Camera-type eye (tissue), 1 donor: ENCODE results near the gene SPSB3. TPM values are rescaled to one million over a fixed set of nuclear protein-coding genes. Genes with fewer than 3 reads are reported as not detected.

ENCODE experiments used
- total RNA-seq: library from RNA; depleted of rRNA; stranded (reverse); fragments of >200 nt; gene quantifications from one replicate; pipeline ENCODE4 v1.2.3, GENCODE V29; 2014

The SPSB3 gene
- 93.1 TPM for total RNA-seq

DNA sequence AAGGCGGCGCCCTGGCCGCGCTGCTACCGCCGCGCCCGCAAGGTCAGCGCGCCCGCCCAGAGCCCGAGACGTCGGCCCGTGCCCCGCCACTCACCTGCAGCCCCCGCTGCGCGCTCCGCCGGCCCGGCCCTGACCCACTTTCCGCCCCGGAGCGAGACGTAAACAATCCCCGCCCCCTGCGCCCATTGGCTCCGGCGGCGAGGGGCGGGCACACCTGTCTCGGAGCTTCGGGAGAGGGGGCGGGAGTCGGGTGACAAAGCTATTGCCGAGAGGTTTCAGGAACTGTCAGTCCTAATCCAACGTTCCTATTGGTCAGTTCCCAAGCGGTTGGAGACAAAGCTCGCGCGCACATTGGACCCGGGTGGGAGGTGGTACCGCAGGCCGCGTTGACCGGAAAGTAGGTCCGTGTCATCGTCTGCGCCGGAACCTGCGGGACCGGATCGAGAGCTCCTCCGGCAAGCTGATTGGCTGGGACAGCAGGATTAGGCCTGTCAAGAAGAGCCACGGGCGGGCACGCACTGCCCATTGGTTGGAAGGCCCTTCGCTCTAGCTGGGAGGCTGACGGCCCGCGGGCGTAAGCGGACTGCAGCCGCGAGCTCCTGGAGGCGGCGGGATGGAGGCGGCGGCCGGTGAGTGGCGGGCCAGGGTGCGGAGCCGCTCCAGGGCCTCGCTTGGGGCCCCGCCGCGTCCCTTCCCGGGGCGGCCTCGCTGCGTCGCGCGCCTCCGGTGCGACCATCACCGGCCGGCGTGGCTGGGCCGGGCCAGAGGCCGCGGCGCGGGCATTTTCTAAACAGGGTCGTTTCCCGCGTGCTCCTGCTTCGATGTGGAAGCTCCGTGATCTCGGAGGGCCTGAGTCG lies at the start of gene SPSB3, which contains the start of gene NUBP2:
Gene SPSB3 (minus strand): TSS at position 164 of the 857 bp plus-strand sequence. CDS start 1,088 bp downstream, outside the sequence.
Gene NUBP2 (plus strand): TSS at position 553 of the 857 bp plus-strand sequence. CDS start 61 bp downstream, at position 614.

GRCh38 chr16:1826691-1827573 lies 44.6 kb upstream of the SPSB3 start, which contains the start of the genes FAHD1 and HAGH:
TSS of gene FAHD1 (plus strand) at chr16:1827206. CDS start at chr16:1827239, 33 bp downstream.
TSS of gene HAGH (minus strand) at chr16:1826825. CDS start at chr16:1826787, 38 bp downstream.

GRCh38 chr16:1793578-1794220 lies 11.3 kb upstream of the SPSB3 start, which contains the start of gene IGFALS:
TSS of gene IGFALS (minus strand) at chr16:1793705. CDS start at chr16:1793652, 53 bp downstream.

GRCh38 chr16:1772908-1773702 lies 9.3 kb downstream of the SPSB3 start, which contains the start of gene MRPS34:
TSS of gene MRPS34 (minus strand) at chr16:1773134. CDS start at chr16:1773119, 15 bp downstream.

DNA sequence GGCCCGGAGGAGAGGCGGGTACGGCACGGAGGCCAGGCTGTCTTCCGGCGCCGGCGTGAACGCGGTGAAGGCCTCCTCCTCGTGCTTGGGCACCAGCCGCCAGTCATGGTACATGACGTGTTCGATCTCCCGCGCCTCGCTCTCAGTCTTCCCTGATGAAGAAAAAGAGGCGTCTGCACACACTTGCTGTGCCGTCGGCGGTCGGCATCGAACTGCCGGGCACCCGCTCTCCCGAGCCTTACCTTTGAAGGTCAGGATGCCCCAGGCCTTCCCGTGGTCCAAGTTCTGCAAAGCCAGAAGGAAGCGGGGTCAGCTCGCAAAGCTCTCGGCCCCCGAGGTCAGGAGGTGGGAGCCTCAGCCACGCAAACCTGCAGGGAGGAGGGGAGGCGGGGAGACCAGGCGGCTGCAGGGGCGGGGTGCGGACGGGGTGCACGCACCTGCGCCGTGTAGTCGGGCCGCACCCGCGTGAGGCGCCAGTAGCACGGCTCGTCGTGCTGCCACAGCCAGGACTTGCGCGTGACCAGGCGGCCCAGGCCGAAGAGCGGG lies 9.9 kb downstream of the SPSB3 start, which contains the start of gene EME2:
Gene EME2 (plus strand): TSS at position 449 of the 546 bp plus-strand sequence. CDS start 418 bp downstream, outside the sequence.

DNA sequence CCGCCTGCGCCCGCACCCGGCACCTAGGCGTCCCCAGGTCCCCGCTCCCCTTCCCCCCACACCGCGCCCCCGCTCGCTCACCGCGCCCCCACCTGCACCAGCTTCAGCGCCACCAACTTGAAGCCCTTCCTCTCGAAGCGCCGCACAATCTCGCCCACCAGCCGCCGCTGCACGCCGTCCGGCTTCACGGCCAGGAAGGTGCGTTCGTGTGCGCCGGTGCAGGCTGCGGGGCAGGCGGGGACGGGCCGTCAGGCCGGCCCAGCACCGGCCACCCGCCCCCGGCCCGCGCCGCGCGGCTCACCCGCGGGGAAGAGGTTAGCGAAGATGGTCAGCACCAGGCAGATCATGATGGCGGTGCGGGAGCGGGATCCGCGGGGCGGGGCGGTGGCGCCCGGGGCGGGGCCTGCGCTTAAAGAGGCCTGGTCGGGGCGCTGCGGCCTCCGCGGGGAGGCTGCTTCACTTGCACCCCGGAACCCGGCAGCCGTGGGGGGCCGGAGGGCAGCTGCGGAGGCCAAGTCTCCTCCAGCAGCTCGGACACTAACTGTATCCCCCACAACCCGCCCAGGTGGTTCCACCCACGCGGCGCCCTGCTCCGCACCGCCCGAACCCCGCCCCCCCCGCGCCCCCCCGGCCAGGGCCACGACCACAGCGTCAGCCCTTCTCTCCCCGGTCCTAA lies 11.0 kb downstream of the SPSB3 start, which contains the start of gene NME3:
Gene NME3 (minus strand): TSS at position 356 of the 676 bp plus-strand sequence. CDS start 9 bp downstream, at position 347.

Other genes starting within 250 kb of the SPSB3 start
- 9.6 TPM for gene TMEM204, start 248.9 kb downstream of the SPSB3 start, total RNA-seq
- 73.1 TPM for gene IFT140, start 170.5 kb downstream of the SPSB3 start, total RNA-seq
- 17.8 TPM for gene CRAMP1, start 170.2 kb downstream of the SPSB3 start, total RNA-seq
- gene JPT2, start 104.3 kb downstream of the SPSB3 start, total RNA-seq = 35.5 TPM
- 107 TPM for gene MAPK8IP3, start 76.4 kb downstream of the SPSB3 start, total RNA-seq
- gene NME3, start 11.0 kb downstream of the SPSB3 start, total RNA-seq = 52.0 TPM
- 16.1 TPM for gene EME2, start 9.8 kb downstream of the SPSB3 start, total RNA-seq
- gene MRPS34, start 9.4 kb downstream of the SPSB3 start, total RNA-seq = 48.4 TPM
- gene NUBP2, start 389 bp upstream of the SPSB3 start, total RNA-seq = 56.1 TPM
- 0.55 TPM for gene IGFALS, start 11.1 kb upstream of the SPSB3 start, total RNA-seq
- 55.9 TPM for gene HAGH, start 44.3 kb upstream of the SPSB3 start, total RNA-seq
- 35.6 TPM for gene FAHD1, start 44.6 kb upstream of the SPSB3 start, total RNA-seq
- gene MEIOB, start 89.6 kb upstream of the SPSB3 start, total RNA-seq = 0.60 TPM
- gene HS3ST6, start 135.8 kb upstream of the SPSB3 start, total RNA-seq = 0.38 TPM
- 5.7 TPM for gene MSRB1, start 160.6 kb upstream of the SPSB3 start, total RNA-seq
- 6.3 TPM for gene RPL3L, start 172.1 kb upstream of the SPSB3 start, total RNA-seq
- 71.7 TPM for gene NDUFB10, start 177.0 kb upstream of the SPSB3 start, total RNA-seq
- 801 TPM for gene RPS2, start 182.3 kb upstream of the SPSB3 start, total RNA-seq
- not detected for gene RNF151, start 184.3 kb upstream of the SPSB3 start, total RNA-seq
- 32.0 TPM for gene TBL3, start 189.5 kb upstream of the SPSB3 start, total RNA-seq
- 0.55 TPM for gene NOXO1, start 198.9 kb upstream of the SPSB3 start, total RNA-seq
- gene GFER, start 201.6 kb upstream of the SPSB3 start, total RNA-seq = 14.7 TPM
- gene SYNGR3, start 207.4 kb upstream of the SPSB3 start, total RNA-seq = 6.5 TPM
- 20.3 TPM for gene ZNF598, start 227.2 kb upstream of the SPSB3 start, total RNA-seq
- gene NPW, start 237.2 kb upstream of the SPSB3 start, total RNA-seq = 2.0 TPM
- 36.8 TPM for gene NHERF2, start 244.3 kb upstream of the SPSB3 start, total RNA-seq